GM10847 (cell line): Measurements from ENCODE around the gene RABEPK.

ENCODE experiments used
- POLR2A ChIP-seq: IDR thresholded peaks from 2 replicates; pipeline ENCODE4 v1.6.1; 2011; ENCODE audit not compliant: insufficient read length; ENCODE audit errors: extremely low read depth

The RABEPK gene

GRCh38 chr9:125241000-125241862, 40.9 kb downstream of the RABEPK start, which contains the start of gene HSPA5:
Gene HSPA5 (minus strand): TSS chr9:125241343. CDS start chr9:125241126, 217 bp downstream.
- TF ChIP-seq POLR2A, result peak; percentile 98

GRCh38 chr9:125241863-125242739, 41.8 kb downstream of the RABEPK start:
- no peak for TF ChIP-seq POLR2A

GRCh38 chr9:125243792-125244260, 43.5 kb downstream of the RABEPK start:
- no peak for TF ChIP-seq POLR2A

GRCh38 chr9:125246261-125246667, 45.9 kb downstream of the RABEPK start:
- no peak for TF ChIP-seq POLR2A

- no peak for TF ChIP-seq POLR2A
Observed at GRCh38 chr9:125254231-125254630, 53.9 kb downstream of the RABEPK start.

GRCh38 chr9:125255781-125256391, 55.5 kb downstream of the RABEPK start:
- no peak for TF ChIP-seq POLR2A

GRCh38 chr9:125258160-125258785, 57.9 kb downstream of the RABEPK start:
- TF ChIP-seq POLR2A, result no peak

GRCh38 chr9:125258832-125259534, 58.6 kb downstream of the RABEPK start:
- no peak for TF ChIP-seq POLR2A

GRCh38 chr9:125260561-125260960, 60.2 kb downstream of the RABEPK start:
- TF ChIP-seq POLR2A, result no peak

GRCh38 chr9:125261501-125262293, 61.4 kb downstream of the RABEPK start, which contains the start of gene GAPVD1:
Gene GAPVD1 (plus strand): TSS chr9:125261826. CDS start chr9:125298922, 37,096 bp downstream.
- TF ChIP-seq POLR2A, result peak; percentile 55

- no peak for TF ChIP-seq POLR2A
Observed at GRCh38 chr9:125262294-125262991, 62.1 kb downstream of the RABEPK start.

- no peak for TF ChIP-seq POLR2A
Observed at GRCh38 chr9:125268394-125269013, 68.2 kb downstream of the RABEPK start.
